NCI-H1092 (cell line): Measurements from ENCODE around the gene TVP23C.
"Not testable (repeated sequence)": the region's sequence is repeated elsewhere in the genome, so short reads cannot be mapped to it uniquely, and the experiment has no call there.

Experiments used
- DNase-seq: peaks from one replicate; lab custom pipeline; 2025; lab: John Stamatoyannopoulos, UW

TVP23C gene

DNA sequence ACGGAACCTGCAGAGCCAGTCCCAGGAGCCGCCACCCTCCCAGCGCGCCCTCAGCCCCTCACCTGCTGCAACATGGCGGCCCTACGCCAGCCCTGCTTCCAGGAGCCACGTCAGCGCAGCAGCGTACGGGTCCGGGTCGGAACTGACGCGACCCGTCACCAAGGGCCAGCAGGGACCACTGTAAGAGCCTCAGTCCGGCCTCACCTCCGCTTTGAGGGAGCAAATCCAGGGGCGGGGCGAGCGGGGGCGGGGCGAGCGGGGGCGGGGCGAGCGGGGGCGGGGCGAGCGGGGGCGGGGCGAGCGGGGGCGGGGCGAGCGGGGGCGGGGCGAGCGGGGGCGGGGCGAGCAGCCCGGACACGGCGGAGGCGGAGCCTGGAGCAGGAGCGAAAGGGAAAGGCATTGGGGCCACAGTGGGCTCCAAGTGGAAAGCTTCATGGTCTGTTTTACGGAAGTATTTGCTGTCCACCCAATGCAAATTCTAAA, at the start of gene TVP23C:
Gene TVP23C (minus strand): TSS at position 109 of the 483 bp plus-strand sequence. CDS start 35 bp downstream, at position 74.
- DNase-seq: peak; percentile 46

DNA sequence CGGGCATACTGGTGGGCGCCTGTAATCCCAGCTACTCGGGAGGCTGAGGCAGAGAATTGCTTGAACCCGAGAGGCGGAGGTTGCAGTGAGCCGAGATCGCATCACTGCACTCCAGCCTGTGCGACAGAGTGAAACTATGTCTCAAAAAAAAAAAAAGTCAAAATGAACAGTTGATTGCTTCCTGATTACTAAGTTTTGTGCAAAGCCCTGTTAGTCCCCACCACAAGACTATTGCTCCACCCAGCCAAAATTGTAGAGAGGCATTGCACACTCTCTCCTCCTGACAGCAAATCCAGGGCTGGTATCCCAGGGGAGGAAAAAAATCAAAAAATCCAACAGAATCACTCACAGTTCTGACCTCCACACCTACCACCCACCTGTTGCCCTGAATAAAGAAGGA, 29.7 kb upstream of the TVP23C start:
- not testable (repeated sequence) for DNase-seq

DNA sequence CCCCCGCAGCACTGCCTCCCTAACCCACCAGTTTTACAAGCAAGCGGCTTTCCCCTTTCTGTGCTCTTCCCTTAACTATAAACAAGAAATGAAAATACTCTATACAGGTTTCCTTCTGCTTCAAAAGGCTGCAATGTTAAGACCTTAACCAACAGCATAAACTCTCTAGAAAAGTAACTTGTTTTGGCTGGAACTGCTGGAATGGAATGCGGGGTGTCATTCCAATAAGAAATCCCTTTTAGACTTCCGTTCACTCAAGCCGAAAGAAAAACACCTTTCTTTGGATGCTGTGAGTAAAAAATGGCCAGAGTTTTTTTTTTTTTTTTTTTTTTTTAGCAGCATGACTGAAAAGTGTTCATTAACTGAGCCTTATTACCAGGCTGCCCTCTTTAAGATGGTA, 28.7 kb upstream of the TVP23C start:
- DNase-seq: not testable (repeated sequence)

DNA sequence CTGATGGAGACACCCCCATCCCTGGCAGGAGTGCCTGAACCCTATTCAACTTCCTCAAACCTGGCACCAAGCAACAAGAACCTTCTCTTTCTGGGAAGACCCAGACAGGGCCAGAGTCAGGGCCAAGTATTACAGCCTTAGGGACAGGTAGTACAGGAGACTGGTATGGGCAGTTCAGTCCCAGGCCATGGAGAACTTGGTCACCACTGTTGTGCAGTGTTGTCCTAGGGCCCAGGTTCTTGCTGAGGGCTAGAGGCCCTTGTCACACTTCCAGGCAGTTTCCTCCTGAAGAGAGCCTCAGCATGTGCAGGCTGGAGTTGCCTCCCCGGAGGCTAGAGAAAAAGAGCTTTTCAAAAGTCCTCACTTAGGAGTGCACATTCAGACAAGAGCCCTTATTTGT, 27.6 kb upstream of the TVP23C start:
- DNase-seq: not testable (repeated sequence)

DNA sequence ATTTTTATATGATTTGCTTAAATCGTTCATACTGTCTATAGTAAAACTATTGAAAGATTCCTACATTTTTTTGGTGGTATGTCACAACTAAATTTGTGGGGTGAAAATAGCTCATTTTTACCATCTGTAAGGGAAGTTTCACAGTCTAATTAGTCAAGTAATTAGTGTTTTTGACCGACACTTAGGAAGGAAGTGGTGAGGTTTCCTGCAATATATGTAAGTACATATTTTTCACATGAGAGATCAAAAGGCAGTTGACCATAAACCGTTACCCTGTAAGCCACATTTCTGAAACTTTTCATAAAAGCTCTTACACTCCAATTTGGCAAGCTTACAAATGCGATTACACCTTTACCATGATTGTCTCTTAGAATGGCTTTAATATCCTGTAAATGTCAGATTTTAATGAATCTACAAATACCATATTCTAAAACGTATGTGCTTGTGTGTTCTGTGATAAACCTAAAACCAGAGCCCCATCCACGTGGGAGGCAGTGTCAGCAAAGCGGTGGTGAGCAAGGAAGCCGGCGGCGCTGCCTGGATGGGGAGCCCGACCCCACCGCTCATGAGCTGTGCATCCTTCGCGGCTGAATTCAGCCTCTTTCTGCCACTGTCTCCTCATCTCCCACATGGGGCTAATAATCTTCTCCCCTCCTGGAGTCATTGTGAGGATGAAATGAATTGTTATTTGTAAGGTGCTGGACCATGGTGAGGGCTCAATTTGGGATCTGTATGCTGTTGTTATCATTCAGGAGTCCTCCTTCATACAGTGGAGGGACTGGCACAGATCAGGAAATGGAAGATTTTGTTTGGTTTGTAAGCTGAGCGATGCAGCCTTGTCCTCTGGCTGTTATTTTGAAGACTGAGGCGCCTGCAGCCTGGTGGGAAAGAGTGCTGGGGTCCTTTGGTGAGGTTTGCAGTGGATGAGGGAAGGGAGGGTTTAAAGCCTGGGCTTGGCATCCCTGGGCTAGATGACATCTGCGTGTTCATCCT, 26.6 kb upstream of the TVP23C start:
- not testable (repeated sequence) for DNase-seq

DNA sequence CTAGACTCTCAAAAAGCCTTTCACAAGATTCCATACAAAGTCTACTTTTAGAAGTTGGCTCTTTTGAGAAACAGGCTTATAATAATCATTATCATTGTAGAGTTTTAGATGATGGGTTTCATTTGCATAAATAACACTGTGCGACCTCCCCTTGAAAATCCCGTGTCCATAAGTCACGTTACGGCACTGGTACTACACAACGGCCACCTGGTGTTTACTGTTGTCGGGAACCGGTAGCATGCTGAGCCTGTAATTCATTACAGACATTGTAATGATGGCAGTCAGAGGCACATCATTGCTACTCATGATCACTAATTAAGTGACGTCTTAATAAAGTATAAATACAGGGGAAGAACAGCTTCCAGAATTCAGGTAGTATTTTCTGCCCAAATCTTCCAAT, 24.7 kb upstream of the TVP23C start:
- not testable (repeated sequence) for DNase-seq

DNA sequence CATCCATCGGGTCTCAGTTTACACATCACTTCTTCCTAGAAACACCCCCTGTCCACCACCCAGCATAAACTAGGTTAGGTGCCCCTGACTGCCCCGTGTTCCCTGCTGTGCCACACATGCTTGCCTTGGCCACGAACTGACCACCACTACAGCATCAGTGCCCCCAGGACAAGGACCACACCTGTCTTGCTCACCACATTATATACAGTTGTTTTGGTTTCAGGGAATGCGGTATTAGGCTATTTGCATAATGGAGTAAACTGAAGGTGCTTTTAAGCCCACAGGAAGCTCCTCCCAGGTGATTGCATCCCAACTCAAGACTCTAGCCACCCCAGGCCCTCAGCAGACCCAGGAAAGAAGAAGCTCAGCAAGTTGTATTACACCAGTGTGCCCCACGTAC, 20.0 kb upstream of the TVP23C start:
- DNase-seq: not testable (repeated sequence)

DNA sequence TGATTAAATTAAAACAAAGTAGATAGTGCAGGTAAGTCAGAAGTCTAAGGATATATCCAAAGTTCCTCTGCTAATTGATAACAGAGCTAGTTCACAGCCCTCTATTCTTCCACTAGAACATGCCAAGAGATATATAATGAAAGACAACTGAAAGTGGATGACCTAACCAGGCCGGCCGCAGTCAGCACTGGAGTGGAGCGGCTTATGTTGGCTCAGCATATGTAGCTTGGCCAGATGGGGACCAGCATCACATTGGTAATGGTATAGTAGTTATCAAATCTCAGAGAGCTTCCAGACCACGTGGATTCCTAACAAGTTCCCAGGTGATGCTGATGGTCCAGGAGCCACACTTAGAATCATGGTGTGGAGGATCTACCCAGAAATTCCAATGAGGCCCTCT, 18.2 kb upstream of the TVP23C start:
- DNase-seq: not testable (repeated sequence)

DNA sequence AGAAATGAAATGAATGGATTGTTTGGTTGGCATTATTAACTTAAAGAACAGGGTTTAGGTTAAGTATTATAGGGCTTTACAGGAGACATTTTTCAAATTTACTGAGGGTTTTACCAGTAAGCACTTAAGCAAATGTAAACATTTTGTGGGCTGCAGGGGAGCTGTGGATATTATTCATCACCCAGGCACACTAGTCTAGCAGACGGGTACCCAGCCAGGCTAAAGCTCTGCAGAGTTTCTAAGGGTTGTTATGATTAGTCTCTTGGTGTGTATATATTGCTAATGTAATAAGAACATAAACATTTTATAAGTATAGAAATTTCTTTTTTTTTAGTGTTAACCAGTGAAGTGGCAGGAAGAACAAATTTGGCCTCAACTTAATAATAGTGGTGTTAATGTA, 13.6 kb upstream of the TVP23C start:
- DNase-seq: not testable (repeated sequence)

DNA sequence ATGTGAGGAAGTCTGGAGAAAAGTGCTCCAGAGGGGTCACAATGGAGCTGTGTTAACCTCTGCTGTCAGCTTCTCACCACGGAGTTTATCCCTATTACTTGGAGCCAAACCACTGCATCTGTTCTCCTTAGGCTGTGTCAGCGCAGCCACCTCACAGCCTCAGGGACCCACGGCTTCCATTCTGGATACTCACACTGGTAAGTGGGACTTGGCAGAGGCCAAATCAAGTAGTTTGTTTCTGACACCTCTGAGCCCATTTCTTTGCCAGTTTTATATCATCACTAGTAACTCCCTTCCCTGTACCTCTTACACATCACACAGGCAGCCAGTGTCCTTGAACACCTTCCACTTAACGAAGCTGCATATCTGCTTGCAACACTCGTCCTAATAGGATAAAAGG, 11.4 kb upstream of the TVP23C start:
- not testable (repeated sequence) for DNase-seq

DNA sequence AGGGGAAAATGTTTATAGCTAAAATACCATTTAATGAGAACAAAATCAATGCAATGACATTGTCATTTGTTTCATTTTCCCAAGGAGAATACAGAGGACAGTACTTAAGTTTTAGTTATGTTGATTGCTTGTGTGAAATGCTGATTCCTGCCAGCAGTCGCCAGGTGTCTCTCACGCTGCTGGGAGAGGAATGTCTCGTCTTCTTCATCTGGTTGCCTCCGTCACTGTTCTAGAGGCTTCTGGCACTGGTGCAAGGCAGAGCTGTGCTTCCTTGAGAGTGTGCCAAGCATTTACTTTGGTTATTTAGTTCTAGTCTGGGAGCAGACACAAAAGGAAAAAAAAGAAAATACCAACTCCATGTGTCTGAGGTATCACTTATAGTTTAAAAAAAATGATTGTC, 10.6 kb upstream of the TVP23C start:
- not testable (repeated sequence) for DNase-seq

DNA sequence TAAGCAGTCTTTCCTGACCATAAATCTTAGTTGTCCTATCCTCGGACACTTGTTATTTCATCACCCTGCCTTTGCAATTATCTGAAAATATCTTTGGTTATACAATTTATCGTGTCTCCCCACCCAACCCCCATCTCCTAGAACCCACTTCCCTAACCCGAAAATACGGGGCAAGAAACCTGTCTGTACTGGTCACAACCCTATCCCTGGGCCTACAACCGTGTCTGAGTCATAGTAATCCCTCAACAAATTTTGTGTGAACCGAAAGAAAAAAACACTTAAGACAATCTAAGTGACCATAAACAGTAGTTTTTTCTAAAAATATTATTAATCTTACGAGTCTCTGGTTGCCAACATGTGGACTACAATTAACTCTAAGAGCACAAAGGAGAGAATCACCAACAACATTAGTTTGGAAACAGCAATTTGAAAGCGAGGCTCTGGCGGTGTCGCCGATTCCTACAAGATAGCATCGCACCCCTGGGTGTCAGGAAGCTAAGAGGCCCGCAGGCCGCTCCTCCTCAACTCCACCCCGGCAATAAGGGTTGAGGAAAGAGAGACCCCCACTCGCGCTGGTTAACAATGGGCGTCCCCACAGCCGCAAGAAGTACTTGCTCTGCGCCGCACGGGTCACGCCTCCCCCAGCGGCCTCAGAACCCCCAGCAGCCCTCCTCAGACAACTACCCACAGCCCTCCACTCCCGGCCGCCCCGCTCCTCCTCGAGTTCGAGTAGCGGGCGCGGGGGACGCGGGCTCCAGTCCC, 489 bp downstream of the TVP23C start:
- DNase-seq: not testable (repeated sequence)

DNA sequence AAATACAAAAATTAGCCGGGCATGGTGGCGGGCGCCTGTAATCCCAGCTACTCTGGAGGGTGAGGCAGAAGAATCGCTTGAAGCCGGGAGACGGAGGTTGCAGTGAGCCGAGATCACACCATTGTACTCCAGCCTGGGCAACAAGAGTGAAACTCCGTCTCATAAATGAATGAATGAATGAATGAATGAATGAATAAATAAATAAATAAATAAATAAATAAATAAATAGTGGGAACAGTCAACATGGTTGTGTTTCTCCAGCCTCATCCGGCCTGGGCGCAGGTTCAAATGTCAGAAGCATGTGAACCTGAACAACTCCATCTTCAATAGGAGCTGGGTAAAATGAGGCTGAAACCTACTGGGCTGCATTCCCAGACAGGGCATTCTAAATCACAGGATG, 1.8 kb downstream of the TVP23C start:
- not testable (repeated sequence) for DNase-seq

DNA sequence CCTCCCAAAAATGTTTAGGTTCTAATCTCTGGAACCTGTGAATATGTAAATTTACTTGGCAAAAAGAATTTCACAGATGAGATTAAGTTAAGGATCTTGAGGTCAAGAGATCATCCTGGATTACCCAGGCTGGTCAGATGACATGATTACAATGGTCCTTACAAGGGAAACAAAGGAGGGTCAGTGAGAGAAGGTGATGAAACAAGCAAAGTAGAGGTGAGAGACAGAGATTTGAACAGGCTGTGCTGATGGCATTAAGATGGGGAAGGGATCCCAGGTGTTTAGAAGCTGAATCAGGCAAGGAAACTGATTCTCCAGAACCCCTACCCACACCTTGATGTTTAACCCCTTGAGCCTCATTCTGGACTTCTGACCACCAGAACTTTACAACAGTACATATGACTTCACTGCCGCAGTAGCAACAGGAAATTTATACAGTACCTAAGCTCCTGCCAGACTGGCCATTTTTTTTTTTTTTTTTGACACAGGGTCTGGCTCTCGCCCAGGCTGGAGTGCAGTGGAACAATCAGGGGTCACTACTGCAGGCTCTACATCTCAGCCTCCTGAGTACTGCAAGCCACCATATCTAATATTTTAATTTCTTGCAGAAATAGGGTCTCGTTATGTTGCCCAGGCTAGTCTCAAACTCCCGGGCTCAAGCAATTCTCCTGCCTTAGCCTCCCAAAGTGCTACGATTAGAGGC, 4.7 kb downstream of the TVP23C start:
- DNase-seq: not testable (repeated sequence)

DNA sequence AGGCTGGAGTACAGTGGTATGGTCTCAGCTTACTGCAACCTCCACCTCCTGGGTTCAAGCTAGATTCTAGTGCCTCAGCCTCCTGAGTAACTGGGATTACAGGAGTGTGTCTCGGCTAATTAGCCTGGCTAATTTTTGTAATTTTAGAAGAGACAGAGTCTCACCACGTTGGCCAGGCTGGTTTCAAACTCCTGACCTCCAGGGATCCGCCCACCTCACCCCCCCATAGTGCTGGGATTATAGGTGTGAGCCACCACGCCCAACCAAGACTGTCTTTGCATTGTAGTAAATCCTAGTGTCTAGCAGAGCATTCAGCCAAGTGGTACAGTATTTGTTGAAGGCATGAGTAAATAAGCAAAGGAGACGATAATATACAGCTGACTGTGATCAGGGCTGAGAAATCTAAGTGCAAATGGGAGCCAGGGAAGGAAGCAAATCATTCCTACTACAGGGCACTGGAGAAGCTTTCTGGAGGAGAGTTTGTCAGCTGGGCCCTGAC, 5.9 kb downstream of the TVP23C start:
- DNase-seq: not testable (repeated sequence)

DNA sequence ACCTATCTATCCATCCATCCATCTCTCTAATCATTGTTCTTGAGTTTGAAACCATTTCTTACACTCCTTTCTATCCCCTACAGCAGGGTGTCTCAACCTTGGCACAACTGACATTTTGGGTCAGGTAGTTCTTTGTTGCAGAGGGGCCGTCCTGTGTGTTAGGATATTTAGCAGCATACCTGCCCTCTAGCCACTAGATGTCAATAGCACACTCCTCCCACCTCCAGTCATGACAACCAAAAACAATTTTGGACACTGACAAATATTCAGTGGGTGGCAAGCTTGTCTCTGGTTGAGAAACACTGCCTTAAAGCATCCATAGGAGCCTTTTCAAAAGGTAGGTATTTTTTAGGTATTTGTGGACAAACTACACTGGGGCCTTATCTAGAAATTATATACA, 10.4 kb downstream of the TVP23C start:
- not testable (repeated sequence) for DNase-seq

DNA sequence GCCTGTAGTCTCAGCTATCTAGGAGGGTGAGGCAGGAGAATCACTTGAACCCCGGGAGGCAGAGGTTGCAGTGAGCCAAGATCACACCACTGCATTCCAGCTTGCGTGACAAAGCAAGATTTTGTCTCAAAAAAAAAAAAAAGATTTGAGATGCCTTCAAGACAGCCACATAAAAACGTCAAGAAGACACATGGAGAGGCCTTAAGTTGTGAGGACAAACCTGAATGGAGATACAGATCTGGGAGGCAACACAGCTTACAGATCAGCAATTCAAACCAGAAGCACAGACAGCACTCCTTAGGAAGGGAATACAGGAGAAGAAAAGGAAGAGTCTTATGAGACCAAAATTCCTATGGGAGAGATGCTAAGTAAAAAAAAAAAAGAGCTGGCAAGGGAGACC, 13.7 kb downstream of the TVP23C start:
- DNase-seq: not testable (repeated sequence)

DNA sequence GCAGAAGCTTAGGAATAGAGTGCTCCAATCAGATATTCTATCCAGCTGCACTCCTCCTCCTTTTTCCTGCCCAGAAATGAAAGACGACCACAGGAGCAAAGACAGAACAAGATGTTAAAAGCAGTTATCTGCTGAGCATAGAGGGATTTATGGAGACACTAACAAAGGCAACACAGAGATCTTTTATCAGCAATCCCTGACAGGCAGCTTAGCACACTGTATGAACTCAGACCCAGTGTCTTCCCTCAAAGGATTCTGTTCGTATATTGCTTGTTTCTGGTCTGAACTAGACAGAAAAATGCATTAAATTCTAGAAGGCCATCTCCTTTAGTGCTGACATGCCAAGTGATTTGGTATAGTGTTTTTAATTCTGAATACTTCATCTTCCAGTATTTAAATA, 16.7 kb downstream of the TVP23C start:
- not testable (repeated sequence) for DNase-seq

DNA sequence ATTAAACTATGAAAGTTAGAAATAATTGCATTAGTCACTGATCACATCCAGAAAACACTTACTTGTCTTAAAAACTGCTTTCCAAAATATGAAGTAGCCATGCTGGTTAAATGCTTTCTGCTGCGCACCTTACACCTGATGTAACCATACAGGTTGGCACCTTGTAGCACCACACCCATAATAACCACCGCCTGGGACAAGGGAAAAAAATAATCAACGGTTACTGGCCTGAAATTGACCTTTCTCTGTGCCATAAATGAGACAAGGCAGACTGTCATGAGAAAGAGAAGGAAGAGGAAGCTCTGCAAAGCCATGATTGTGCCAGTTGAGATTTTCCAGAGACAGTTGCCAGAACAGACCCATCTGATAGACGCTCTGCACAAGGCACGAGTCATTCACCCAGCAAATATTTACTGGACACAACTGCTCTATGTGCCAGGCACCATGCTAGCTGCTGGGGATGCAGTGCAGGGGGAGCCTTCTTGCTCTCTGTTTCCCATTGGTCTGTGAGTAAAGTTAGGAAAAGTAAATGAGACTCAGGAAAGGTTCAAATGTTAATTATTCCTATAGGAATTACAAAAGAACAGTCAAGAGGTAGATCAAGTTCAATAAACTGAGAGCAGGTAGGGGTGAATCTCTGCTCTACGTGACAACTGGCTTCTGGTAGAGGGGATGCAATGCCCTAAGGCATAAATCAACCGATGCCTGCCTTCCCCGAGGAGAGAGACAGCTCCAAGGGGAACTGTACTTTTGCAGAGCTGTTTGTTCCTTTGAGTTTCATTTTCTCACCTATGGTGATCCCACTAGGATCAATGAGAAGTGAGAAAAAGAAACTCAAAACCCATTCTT, 22.7 kb downstream of the TVP23C start:
- not testable (repeated sequence) for DNase-seq

DNA sequence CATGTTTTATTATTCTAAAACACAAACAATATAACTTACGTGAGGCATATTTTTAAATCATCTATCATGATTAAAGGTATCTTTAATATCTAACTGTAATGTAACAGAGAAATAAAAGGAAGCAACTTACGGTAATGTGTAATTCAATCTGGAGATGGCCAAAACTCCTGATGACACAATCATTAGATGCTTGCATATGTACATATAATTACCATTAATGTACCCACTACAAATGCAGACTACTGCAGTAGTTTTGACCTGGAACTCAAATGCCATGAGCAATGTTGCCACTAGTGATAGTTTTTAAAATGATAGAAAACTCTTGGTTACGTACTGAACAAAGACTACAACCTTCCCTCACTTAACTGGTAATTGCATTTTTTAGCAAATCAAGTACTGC, 30.2 kb downstream of the TVP23C start:
- DNase-seq: not testable (repeated sequence)
